HG02759 (cell line): Measurements from ENCODE around the gene MFGE8.
"Not testable (repeated sequence)": the region's sequence is repeated elsewhere in the genome, so short reads cannot be mapped to it uniquely, and the experiment has no call there.

Experiments
- ATAC-seq: cut with Tn5 transposase; IDR thresholded peaks from one replicate; pipeline ENCODE4 v1.9.1; 2021; ENCODE audit warnings: mild to moderate bottlenecking, moderate library complexity; ENCODE audit not compliant: unreplicated experiment

Gene MFGE8, protein sequence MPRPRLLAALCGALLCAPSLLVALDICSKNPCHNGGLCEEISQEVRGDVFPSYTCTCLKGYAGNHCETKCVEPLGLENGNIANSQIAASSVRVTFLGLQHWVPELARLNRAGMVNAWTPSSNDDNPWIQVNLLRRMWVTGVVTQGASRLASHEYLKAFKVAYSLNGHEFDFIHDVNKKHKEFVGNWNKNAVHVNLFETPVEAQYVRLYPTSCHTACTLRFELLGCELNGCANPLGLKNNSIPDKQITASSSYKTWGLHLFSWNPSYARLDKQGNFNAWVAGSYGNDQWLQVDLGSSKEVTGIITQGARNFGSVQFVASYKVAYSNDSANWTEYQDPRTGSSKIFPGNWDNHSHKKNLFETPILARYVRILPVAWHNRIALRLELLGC

DNA sequence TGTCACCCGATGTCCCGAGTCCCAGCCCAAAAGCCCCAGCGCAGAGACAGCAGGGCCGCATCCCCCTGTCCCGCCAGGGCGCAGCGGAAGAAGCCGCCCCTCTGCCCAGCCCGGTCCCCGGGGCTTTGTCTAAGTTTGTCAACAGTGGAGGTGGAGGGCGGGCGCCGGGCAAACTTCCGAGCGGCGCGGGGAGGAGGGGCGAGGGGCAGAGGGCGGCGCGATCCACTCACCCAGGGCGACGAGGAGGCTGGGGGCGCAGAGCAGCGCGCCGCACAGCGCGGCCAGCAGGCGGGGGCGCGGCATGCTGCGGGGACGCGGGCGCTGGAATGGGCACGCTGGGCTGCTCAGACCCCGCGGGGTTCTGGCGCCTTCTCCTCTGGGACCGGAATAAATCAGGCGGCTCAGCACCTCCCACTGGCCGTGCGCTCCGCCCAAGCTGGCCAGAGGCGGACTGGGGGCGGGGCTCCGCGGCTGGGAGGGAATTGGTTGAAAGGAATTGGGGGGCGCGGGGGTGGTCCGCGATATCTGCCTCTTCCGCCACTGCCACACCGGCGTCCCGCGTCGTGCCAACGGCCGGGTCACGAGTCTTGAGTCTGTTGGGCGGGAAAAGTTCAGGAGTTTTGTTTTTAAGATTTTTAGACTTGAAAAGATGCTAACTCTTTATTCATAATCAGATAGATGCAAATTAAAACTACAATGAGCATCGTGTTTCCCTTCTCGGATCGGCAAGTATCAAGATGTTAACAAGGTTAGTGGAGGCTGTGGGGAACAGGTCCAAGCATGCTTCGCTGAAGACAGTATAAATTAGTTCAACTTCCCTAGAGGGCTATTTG is at the start of gene MFGE8:
TSS of gene MFGE8 (minus strand) at position 363 of the 833 bp plus-strand sequence. CDS start at position 303, 60 bp downstream.
- peak; percentile 90 for ATAC-seq

DNA sequence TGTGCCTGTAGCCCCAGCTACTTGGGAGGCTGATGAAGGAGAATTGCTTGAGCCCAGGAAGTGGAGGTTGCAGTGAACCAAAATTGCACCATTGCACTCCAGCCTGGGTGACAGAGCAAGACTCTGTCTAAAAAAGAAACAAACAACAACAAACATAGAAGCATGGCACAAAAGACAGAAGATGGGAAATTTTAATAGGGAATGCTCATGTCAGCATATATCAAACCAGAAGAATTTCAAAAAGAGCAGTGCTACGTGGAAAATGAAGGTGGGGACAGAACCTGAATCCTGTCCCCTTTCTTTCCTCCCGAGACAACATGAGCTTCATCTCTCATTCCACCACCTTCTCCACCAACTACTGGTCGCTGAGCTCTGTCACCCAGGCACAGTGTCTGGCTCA is 46.3 kb upstream of the MFGE8 start:
- no peak for ATAC-seq

DNA sequence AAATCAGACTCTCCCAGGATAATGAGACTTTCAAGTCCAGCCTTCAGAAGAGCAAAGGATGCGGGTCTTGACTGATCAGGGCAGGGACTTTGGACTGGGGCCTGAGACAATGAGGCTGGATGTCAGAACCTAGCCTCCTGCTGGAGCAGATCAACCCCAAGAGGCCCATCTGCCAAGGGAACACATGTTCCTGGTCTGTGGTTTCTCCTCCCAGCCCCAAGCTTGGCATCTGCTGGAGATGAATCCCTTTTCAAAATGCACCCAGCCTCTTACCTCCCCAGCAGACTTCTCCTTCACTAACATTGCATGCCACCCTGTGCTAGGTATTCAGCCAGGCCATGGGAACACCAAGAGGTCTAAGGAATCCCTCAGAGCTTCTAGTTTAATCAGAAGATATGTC is 43.7 kb upstream of the MFGE8 start:
- no peak for ATAC-seq

DNA sequence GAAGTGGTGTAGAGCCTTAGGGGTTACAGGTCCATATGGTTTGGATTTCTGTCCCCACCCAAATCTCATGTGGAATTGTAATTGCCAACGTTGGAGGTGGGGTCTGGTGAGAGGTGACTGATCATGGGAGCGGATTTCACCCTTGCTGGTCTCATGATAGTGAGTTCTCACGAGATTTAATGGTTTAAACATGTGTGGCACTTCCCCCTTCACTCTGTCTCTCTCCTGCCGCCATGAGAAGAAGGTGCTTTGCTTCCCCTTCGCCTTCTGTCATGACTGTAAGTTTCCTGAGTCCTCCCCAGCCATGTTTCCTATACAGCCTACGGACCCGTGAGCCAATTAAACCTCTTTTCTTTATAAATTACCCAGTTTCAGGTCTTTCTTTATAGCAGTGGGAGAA is 43.1 kb upstream of the MFGE8 start:
- ATAC-seq = no peak

DNA sequence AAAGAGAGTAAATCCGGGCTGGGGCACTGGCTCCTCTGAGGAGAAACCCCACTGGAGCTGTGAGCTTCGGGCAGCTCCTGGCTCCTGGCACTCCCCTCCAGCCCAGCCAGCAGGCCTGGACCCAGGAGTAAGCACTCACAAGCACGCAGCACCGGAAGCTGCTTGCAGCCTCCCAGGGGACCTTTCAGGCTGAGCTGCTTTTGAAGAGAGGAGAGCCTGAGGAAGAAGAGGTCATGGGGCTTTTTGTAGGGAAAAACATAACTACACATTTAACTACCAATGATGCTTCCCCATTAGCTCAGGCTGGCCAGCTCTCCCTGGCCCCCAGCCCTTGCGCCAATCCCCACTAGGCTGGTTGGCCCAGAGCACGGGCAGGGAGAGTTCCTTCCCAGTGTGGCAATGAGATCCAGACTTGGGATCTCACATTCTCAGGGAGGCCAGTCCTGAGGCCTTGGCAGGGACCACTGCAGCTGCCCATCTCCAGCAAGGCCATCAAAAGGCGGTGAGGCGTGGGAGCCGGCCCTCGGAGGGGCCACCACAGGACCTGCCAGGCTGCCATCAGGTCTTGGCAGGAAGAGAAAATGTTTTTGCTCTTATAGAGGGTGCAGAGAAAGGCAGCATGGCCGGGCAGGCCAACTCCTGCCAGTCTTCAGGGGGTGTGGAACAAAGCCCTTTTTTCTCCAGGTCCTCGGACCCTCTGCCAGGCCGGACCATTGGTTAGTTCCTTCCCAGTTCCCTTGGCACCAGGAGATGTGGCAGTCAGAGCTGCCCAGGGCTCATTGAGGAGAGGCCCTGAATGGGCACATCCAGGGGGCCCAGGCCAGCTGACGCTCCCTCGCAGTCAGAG is 41.5 kb upstream of the MFGE8 start:
- no peak for ATAC-seq

DNA sequence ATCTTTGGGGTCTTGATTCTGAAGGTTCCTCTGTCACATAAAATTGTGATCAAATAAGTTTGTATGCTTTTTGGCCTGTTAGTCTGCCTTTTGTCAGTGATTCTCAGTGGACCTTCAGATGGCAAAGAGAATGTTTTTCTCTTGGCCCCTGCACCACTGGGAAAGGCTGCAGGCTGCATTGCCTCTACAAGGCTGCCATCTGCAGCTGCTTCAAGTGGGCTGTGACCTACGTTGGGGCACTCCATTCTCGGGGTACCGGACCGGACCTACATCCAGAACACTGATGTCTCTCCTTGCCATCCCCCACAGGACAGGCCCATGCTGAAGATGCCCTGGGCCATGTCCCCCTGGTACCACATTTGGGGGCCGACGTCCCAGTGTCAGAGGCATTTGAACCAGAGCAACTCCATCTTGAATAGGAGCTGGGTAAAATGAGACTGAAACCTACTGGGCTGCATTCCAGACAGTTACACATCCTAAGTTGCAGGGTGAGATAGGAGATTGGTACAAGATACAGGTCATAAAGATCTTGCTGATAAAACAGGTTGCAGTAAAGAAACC is 37.5 kb upstream of the MFGE8 start:
- ATAC-seq = no peak

DNA sequence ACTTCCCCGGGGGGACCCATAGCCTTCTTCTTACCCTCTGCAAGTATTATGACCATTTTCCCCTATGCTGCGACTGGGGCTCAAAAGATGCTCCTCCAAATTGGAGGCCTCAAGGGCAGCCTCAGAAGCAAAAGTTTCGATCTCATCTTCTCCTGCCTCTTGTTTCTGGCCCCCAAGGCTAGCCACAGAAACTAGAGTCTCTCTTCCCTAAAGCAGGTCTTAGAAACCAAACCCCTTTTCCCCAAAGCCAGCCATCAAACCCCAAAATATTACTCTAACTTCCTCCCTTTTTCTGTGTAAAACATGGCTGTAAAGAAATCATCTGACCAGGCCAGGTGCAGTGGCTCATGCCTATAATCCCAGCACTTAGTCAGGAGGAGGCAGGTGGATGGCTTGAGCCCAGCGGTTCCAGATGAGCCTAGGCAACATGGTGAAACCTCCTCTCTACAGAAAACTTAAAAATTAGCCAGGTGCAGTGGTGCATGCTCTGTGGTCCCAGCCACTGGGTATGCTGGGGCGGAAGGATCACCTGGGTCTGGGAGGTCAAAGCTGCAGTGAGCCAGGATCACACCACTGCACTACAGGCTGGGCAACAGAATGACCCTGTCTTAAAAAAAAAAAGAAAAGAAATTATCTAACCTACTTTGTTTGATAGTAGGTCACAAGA is 36.7 kb upstream of the MFGE8 start:
- ATAC-seq = peak; percentile 81

DNA sequence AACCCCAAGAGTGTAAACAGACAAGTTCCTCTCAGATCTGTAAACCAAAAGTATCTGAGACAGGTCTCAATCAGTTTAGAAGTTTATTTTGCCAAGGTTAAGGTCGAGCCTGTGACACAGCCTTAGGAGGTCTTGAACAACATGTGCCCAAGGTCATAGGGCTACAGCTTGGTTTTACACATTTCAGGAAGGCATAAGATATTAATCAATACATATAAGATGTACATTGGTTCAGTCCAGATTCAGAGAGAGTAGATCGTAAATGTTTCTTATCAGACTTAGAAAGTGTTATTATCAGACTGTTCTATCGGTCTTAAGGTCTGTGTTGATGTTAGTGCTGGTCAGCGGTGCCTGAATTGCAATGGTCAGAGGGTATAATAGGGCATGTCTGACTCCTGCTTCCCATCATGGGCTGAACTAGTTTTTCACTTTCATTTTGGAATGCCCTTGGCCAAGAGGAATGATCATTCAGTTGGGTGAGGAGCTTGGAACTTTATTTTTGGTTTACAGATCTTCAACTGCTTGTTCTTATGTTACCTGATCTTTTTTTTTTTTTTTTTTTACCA is 27.0 kb upstream of the MFGE8 start:
- no peak for ATAC-seq

DNA sequence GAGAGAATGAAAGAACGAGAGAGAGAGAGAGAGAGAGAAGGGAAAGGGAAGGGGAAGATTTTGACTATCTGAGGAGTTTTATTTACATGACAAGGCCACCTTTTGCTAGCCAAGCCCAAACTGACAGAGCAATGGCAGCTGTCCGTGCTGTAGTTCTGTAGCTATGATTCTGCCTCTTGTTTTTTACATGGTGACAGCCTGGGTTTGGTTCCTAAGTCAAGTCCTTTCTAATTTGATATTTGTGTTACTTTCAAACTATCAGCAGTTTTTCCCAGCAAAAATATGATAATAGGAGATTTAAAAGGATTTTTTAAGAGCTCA is 26.3 kb upstream of the MFGE8 start:
- ATAC-seq = no peak

DNA sequence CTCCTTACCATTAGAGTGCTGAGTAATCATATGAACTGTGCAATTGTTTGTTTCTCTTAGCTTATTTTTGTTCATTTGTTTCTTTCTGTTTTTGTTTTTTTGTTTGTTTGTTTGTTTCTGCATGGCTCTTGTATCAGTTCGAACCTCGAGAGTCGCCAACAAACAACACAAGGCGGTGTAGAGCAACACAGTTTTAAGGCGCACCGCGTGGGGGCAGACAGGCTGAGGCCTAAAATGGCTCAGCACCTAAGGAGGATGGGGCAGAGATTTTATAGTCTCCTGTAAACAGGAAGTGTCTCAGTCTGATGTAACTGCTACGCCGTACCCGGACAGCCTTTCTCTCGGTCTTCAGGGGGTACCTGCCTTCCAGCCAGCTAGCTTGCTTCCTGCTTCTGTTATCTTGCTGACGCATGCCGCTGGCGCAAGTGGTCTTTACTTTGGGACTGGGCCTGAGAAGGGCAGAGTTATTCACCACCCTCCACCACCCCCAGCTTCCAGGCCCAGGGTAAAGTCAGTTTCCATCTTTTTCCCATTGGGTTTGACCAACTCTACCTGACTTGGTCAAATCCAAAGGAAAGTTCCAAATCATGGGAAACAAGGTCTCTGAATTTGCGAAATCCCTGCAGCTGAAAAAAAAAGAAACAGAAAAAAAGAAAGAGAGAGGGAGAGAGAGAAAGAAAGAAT is 25.8 kb upstream of the MFGE8 start:
- ATAC-seq = no peak

DNA sequence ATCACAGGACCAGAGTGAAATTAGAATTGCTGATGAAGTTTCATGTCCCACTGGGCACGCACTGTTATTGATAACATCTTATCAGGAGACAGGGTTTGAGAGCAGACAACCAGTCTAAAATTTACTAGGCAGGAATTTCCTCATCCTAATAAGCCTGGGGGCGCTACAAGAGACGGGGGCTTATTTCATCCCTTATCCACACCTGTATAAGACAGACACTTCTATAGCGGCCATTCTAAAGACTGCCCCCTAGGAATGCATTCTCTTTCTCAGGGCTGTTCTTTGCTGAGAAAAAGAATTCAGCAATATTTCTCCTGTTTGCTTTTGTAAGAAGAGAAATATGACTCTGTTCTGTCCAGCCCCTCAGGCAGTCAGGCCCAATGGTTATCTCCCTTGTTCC is 21.3 kb upstream of the MFGE8 start:
- ATAC-seq = not testable (repeated sequence)

DNA sequence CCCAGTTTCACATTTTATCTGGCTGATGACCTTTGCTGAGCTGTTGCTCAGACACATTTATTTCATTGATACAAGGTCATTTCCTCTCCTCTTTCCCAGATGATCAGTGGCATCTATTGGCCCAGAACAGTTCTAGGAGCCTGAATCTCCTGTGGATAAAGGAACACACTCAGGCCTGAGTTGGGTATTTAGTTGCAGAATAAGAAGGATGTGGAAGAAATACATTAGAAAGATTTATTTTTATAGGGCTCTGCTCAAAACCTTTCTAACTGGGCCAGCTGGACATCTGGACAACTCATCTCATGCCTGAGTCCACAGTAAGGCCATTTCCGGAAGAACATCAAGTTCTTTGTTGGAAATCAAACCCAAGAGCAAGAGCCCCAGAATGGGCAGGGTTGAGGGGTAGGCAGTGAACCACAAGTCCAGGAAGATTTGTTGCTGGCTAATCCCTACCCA is 19.7 kb upstream of the MFGE8 start:
- no peak for ATAC-seq

DNA sequence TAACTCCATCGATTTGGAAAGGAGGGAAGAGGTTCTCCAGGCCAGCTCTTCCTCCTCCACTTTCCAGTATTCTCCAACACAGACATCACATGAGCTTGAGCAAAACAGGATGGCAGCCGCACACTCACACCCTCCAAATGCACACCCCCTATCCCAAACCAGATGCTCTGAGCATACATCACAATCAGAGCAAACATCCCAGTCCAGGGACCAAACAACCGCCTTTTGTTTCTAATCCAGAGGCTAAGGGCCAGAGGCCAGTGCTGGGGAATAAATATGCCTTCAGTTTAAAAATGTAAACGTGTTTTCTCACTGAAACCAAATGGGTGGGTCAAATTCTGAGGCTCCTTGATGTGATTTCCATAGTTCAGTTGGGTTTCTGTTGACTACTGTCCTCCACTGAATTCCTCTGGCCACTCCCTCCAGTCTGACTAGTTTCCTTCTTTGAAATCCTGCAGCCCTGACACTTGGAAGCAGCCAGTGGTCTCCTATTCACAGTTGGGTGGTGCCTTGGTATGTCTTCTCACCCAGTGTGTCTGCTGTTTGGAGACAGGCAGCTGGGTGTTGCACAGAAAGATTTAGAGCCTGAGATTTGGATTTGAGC is 19.2 kb upstream of the MFGE8 start:
- ATAC-seq = no peak

DNA sequence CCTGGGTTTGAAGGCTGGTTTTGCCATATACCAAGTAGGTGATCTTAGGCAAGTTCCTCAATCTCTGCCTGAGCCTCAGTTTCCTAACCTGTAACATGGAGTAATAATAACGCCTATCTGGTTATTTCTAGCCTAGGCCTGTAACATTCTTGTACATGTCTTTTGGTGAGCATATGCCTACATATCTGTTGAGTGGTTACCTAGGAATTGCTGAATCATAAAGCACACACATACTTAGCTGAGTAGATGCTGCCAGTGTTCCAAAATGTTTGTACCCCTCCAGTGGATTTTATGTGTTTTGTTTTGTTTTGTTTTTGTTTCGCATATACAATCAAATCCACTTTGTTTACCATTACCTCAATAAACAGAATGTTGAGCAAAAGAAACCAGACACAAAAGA is 17.4 kb upstream of the MFGE8 start:
- ATAC-seq = no peak

DNA sequence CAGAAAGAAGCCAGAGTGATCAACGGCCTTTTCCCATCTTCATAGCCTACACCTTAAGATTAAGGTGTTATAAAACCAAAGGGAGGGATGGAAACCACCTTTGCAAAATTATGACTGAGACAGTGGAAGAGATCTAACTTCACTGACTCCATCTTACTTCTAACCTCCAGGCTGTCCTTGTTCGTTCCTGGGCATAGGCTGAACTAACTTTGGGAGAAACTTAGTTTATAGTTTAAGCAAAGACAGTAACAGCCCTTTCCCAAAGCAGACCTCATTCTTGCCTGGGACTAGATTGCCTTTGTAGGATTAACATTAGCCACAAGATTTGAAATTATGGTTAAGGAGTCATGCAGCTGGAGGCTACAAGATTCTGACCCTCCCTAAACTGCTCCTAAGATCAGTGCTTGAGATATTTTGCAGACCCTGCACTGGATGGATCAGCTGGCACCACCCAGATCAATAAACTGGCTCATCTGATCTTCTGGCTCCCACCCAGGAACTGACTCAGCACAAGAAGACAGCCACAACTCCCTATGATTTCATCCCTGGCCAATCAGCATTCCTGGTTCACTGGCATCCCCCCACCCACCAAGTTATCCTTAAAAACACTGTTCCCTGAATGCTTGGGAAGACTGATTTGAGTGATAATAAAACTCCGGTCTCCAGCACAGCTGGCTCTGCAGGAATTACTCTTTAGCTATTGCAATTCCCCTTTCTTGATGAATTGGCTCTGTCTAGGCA is 16.3 kb upstream of the MFGE8 start:
- ATAC-seq = not testable (repeated sequence)

DNA sequence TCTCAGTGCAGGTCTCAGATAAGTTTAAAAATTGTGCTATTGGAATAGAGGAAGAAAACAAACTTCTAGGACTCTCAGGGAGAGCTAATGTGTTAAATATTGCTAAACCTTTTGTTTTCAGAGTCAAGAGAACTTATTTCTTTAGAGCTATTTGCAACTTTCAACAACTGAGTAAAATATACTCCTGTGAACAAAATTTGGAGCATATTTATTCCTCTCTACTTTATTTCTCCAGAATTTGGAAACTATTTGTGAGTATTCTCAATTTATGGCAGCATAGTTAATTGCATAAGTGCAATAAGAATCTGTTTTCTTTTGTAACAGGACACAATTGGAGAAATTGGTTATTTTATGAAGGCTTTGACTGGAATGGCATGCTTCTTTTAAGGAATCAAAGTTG is 15.0 kb upstream of the MFGE8 start:
- ATAC-seq = not testable (repeated sequence)

DNA sequence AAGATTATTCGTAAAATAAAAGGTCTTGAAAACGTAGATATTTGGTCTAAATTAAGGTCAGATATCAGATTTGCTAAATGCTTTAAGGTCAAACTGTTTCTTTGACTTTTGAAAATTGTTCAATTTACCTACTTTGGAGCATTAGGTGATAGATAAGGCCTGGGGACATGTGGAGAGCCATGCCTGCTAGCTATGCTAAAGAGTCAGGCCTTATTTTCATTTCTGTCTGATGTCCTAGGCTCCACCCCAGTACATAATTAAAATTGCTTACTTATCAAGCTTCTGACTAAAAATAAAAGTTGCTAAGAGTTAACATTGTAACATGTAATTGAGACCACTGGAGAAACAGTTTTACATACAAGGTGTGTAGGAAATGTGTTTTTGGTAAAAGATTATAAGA is 12.5 kb upstream of the MFGE8 start:
- not testable (repeated sequence) for ATAC-seq

DNA sequence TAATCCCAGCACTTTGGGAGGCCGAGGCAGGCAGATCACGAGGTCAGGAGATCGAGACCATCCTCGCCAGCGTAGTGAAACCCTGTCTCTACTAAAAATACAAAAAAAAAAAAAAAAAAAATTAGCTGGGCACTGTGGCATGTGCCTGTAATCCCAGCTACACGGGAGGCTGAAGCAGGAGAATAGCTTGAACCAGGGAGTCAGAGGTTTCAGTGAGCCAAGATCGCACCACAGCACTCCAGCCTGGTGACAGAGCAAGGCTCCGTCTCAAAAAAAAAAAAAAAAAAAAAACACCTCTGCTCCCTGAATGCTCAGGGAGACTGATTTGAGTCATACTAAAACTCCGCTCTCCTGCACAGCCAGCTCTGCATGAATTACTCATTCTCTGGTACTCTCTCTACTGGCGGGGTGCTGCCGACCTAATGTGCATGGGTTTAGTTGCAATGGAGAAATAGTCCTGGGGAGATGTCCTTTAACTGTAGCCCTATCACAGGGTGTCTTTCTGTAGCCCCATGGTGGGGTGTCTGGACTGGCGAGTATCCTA is 7.8 kb upstream of the MFGE8 start:
- peak; percentile 73 for ATAC-seq
